ENCODE measurements around the gene HKDC1.

DNA sequence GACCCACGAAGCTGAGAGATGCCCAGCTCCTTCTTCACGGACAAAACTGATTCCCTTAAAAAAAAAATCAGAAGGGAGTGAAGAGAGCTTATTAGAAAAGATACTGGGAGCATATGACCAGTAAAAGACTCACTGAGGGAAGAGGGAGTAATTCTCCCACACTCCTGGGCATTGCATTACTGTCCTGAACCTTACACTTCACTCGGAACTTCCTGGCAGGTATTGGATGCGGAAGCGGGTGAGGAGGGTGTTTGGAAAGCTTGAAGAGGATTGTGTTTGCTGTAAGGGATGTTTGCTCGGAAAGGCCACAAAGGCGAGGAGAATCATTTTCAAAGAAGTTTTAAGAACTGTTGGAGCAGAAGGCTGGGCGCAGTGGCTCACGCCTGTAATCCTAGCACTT lies 375 bp downstream of the HKDC1 start:
- TF ChIP-seq, protein P1, sequence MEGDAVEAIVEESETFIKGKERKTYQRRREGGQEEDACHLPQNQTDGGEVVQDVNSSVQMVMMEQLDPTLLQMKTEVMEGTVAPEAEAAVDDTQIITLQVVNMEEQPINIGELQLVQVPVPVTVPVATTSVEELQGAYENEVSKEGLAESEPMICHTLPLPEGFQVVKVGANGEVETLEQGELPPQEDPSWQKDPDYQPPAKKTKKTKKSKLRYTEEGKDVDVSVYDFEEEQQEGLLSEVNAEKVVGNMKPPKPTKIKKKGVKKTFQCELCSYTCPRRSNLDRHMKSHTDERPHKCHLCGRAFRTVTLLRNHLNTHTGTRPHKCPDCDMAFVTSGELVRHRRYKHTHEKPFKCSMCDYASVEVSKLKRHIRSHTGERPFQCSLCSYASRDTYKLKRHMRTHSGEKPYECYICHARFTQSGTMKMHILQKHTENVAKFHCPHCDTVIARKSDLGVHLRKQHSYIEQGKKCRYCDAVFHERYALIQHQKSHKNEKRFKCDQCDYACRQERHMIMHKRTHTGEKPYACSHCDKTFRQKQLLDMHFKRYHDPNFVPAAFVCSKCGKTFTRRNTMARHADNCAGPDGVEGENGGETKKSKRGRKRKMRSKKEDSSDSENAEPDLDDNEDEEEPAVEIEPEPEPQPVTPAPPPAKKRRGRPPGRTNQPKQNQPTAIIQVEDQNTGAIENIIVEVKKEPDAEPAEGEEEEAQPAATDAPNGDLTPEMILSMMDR (IDR thresholded peaks at IDR 0.05; ENCODE audit: insufficient read depth, low read length, poor library complexity, severe bottlenecking), result no peak
- TF ChIP-seq EZH2phosphoT487 (conservative IDR thresholded peaks at IDR 0.05; ENCODE audit: low read length), result no peak
